Measurements from ENCODE around the gene THRB. TPM values are rescaled to one million over a fixed set of nuclear protein-coding genes. Genes with fewer than 3 reads are reported as not detected.

THRB gene
- total RNA-seq, 3 donors from 2014 or later, result 25.1 to 75.5 (median 59.8) TPM

- intact Hi-C loops (cut with DNase I, micrococcal nuclease), result loop anchor here (10.0 kb wide), 3 partner anchors 225 to 325 kb away; partner anchors contain the start of gene THRB (in 1 of the 2)
- ATAC-seq (no peak), DNase-seq (no peak)
- Histone ChIP-seq H3K4me1 (ENCODE audit: low read depth) (no peaks in the 10 kb centered on the region), H3K4me3 (no peak overlapping the region), H3K9me3 (no peaks in the 10 kb centered on the region), H3K36me3 (ENCODE audit: low read depth) (no peaks in the 10 kb centered on the region)
- TF ChIP-seq CTCF (IDR thresholded peaks at IDR 0.05), result no peak
Measured at GRCh38 chr3:24259901-24260512, 234.6 kb downstream of the THRB start.

- no peaks in the 10 kb centered on the region for H3K9me3 ChIP-seq
- no peaks in the 10 kb centered on the region for H3K4me1 ChIP-seq (ENCODE audit: low read depth)
- no peaks in the 10 kb centered on the region for H3K36me3 ChIP-seq (ENCODE audit: low read depth)
- H3K4me3 ChIP-seq, result no peak overlapping the region
- ATAC-seq, result no peak
- TF ChIP-seq CTCF (IDR thresholded peaks at IDR 0.05), result no peak
- intact Hi-C loops (cut with DNase I, micrococcal nuclease), result no loop called here
- DNase-seq, result no peak
Measured at GRCh38 chr3:24258727-24259600, 235.7 kb downstream of the THRB start.

GRCh38 chr3:24258260-24258659 lies 236.4 kb downstream of the THRB start:
- no peak for ATAC-seq
- H3K4me1 ChIP-seq (ENCODE audit: low read depth), result no peaks in the 10 kb centered on the region
- H3K9me3 ChIP-seq, result no peaks in the 10 kb centered on the region
- no peak for TF ChIP-seq CTCF (IDR thresholded peaks at IDR 0.05)
- intact Hi-C loops (cut with DNase I, micrococcal nuclease), result no loop called here
- no peak for DNase-seq
- H3K4me3 ChIP-seq, result no peak overlapping the region
- no peaks in the 10 kb centered on the region for H3K36me3 ChIP-seq (ENCODE audit: low read depth)

- ATAC-seq (no peak), DNase-seq (no peak)
- no peak for TF ChIP-seq CTCF (IDR thresholded peaks at IDR 0.05)
- Histone ChIP-seq H3K4me1 (ENCODE audit: low read depth) (no peaks in the 10 kb centered on the region), H3K36me3 (ENCODE audit: low read depth) (no peaks in the 10 kb centered on the region), H3K9me3 (no peaks in the 10 kb centered on the region), H3K4me3 (no peak overlapping the region)
- intact Hi-C loops (cut with DNase I, micrococcal nuclease), result no loop called here
Measured at GRCh38 chr3:24255414-24255813, 239.2 kb downstream of the THRB start.

GRCh38 chr3:24254649-24255048 lies 240.0 kb downstream of the THRB start:
- H3K4me1 ChIP-seq (ENCODE audit: low read depth), result no peaks in the 10 kb centered on the region
- H3K4me3 ChIP-seq, result no peak overlapping the region
- DNase-seq, result no peak
- ATAC-seq, result no peak
- no peaks in the 10 kb centered on the region for H3K36me3 ChIP-seq (ENCODE audit: low read depth)
- TF ChIP-seq CTCF (IDR thresholded peaks at IDR 0.05), result no peak
- H3K9me3 ChIP-seq, result no peaks in the 10 kb centered on the region
- intact Hi-C loops (cut with DNase I, micrococcal nuclease), result no loop called here
